IPS-18c (cell line): ENCODE results near the gene C9orf57.
"Not testable (repeated sequence)": the region's sequence is repeated elsewhere in the genome, so short reads cannot be mapped to it uniquely, and the experiment has no call there.

Experiments used
- H3K4me3 ChIP-seq: 2 replicates; pipeline ENCODE4 v1.7.0; 2013; ENCODE audit warnings: low read depth, mild to moderate bottlenecking, low read length, moderate library complexity; ENCODE audit not compliant: insufficient read depth
- H3K9me3 ChIP-seq: one replicate; pipeline ENCODE4 v1.6.1; 2013; ENCODE audit warnings: mild to moderate bottlenecking, low read length, moderate library complexity; ENCODE audit not compliant: control insufficient read depth, insufficient read depth

Gene C9orf57

DNA sequence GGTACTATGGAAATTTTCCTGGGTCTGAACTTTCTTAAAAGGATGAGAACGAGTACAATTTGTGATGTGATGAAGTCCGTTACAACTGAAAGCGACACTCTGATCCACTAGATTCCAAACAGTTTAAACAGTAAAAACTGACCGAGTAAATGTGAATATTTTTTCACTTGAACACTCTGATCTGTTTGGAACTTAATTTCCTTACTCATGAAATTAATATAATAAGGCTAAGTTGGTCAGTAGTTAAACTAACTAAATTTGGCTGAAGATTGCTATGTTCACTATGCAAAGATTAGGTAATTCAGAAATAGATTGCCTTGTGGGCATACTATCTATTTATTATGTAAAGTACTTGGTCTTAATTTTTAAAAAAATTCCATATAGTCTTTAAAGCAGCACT is at the start of gene C9orf57:
TSS of gene C9orf57 (minus strand) at position 101 of the 400 bp plus-strand sequence. CDS start 1,282 bp downstream, outside the sequence.
- no peaks in the 10 kb centered on the region for H3K9me3 ChIP-seq
- H3K4me3 ChIP-seq: no peak within 1 kb of the TSS

- Histone ChIP-seq H3K4me3 (no peak overlapping the region), H3K9me3 (no peaks in the 10 kb centered on the region)
Measured at GRCh38 chr9:72102520-72102919, 42.1 kb upstream of the C9orf57 start.

DNA sequence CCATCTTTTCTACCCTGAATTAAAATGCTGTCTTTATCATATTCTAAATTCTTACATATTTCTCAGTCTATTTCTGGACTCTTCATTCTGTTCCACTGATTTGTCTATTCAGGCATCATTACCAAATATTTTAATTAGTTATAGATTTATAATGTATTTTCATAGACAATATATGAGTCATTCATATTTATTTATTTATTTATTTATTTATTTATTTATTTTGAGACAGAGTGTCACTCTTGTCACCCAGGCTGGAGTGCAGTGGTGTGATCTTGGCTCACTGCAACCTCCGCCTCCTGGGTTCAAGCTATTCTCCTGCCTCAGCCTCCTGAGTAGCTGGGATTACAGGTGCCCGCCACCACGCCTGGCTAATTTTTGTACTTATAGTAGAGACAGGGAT is 35.1 kb upstream of the C9orf57 start:
- not testable (repeated sequence) for H3K4me3 ChIP-seq, H3K9me3 ChIP-seq

DNA sequence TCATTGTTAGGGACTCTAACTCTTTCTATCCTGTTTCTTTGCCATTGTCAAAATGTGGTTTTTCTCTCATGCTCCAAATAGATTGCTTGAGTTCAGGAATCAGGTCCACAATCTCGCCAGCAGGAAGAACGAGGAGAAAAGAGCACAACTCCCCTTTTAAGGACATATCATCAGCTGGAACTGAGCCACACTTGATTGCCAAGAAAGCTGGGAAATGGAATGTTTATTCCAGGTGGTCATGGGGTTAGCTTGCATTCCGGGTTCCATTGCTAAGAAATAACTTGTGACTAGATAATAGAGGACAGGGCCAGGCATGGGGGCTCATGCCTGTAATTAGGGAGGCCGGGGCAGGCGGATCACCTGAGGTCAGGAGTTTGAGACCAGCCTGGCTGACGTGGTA is 32.4 kb upstream of the C9orf57 start:
- no peak overlapping the region for H3K4me3 ChIP-seq
- H3K9me3 ChIP-seq: no peaks in the 10 kb centered on the region

DNA sequence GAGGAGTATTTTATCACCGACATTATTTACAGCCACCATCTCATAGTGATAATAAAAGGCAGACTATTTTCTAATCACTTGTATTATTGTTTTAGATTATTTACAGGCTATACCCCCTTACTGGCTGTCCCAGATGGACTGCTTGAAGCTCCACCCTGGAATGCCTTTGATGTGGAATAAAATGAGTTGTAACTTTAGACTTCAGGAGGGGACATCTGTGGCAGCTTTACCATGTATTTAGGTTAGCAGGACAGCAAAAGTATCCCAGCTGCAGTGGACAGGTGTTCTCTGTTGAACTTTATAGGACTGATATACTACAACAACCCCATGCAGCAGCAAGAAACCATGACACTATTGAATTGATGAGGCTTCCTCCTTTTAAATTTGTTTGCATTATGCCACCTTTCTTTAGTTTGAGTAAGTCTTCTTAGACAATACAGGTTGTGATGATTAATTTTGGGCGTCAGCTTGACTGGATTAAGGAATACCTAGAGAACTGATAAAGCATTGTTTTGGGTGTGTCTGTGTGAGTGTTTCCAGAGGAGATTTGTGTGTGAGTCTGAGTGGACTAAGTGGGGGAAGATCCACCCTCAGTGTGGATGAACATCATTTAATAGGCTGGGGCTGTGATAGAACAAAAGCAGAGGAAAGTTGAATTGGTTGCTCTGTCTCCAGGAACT is 29.2 kb upstream of the C9orf57 start:
- Histone ChIP-seq H3K4me3 (no peak overlapping the region), H3K9me3 (no peaks in the 10 kb centered on the region)

DNA sequence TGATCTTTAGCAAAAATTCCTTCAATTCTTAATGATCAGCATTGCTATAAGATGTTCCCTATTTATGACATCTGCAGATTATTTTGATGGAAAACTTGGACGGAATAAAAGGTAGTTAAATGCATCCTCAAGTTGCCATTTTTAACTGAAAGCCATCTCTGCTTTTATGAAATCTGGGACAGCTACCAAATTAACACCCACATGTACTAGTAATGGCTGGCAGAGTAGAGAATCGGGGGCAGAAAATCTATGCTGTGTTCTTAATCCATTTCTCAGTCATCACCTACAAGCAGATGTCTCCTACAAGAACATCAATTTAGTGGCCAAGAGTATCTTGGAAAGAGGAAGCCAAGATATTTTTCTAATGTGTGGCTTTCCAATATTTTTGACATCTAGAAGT is 22.1 kb upstream of the C9orf57 start:
- no peaks in the 10 kb centered on the region for H3K9me3 ChIP-seq
- no peak overlapping the region for H3K4me3 ChIP-seq

DNA sequence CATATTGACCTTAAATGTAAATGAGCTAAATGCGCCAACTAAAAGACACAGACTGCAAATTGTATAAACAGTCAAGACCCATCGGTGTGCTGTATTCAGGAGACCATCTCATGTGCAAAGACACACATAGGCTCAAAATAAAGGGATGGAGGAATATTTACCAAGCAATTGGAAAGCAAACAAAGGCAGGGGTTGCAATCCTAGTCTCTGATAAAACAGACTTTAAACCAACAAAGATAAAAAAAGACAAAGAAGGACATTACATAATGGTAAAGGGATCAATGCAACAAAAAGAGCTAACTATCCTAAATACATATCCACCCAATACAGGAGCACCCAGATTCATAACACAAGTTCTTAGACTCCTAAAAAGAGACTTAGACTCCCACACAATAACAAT is 14.3 kb upstream of the C9orf57 start:
- H3K9me3 ChIP-seq, H3K4me3 ChIP-seq: not testable (repeated sequence)

DNA sequence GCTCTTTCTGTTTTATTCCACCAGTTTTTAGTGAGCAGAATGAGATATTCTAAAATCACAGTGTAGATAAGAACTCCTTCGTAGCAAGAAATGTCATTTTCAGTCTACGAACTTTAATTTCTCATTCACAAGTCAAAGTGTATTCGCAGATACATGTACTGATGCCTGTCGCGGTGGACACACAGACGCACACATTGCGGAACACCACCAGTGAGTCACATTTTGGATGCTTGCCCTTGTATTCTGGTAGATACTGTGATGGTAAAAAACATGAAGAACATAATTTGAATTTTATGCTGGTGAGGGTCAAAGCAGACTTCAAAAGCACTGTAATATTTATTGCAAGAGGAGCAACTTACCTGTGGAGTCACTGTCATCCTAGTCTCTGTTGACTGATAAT is 4.7 kb upstream of the C9orf57 start:
- no peaks in the 10 kb centered on the region for H3K9me3 ChIP-seq
- H3K4me3 ChIP-seq: no peak overlapping the region

- Histone ChIP-seq H3K9me3 (no peaks in the 10 kb centered on the region), H3K4me3 (no peak overlapping the region)
Measured at GRCh38 chr9:72052122-72052521, 8.3 kb downstream of the C9orf57 start.

GRCh38 chr9:72048850-72049249 is 11.6 kb downstream of the C9orf57 start:
- Histone ChIP-seq H3K9me3 (no peaks in the 10 kb centered on the region), H3K4me3 (no peak overlapping the region)

DNA sequence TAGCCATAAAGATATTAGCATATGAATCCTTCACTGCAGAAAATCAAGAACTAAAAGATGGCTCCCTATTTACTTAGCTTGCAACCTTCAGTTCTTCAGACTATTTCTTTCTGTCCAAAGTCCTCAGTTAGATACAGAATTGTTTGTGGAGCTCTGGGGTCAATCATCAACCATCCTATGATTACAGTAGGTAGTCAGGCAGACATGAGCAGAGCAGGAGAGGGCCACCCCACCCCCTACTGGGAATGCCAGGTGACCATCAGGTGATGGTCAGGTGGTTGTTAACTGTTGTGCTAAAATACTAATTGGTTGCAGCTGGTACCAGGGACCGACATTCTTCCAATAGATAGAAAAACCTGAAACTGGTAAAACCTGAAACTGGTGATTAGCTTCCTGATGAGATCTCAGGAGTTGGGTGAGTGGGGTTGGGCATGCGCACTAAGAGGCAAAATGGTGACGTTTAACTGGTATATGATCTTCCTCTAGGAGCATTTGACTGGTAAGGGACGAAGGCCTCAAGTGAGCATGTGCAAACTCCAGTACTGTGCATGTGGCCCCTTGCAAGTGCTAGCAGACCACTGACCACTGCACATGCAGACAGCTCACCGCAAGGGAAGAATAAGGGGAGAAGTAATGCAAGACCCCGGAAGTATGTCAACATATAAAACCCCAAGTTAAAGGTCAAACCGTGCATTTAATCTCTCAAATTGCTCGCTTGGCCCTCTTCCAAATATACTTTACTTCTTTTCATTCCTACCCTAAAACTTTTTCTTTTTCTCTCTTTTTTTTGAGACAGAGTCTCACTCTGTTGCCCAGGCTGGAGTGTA is 13.6 kb downstream of the C9orf57 start:
- H3K4me3 ChIP-seq: no peak overlapping the region
- no peaks in the 10 kb centered on the region for H3K9me3 ChIP-seq

- no peaks in the 10 kb centered on the region for H3K9me3 ChIP-seq
- no peak overlapping the region for H3K4me3 ChIP-seq
Measured at GRCh38 chr9:72044095-72044494, 16.3 kb downstream of the C9orf57 start.

DNA sequence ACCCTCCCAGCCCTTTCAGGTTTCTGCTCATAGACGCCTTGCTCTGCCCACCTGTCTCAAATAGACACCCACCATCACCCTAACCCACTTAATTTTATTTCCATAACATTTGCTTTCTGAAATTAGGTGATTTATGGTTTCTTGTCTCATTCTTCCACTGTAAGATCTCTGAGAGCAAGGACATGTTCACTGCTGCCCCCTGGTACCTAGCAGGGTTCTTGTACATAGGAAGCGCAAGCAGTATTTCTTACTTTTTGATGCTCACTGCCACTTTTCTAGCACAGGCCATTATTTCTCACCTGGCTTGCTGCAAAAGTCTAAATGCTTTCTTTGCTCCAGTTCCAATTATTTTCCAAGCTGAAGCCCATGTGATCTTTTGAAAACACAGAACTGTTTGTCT is 16.8 kb downstream of the C9orf57 start:
- Histone ChIP-seq H3K9me3 (no peaks in the 10 kb centered on the region), H3K4me3 (no peak overlapping the region)

GRCh38 chr9:72042928-72043327 is 17.5 kb downstream of the C9orf57 start:
- Histone ChIP-seq H3K4me3 (no peak overlapping the region), H3K9me3 (no peaks in the 10 kb centered on the region)

- no peak overlapping the region for H3K4me3 ChIP-seq
Measured at GRCh38 chr9:72041775-72042194, 18.6 kb downstream of the C9orf57 start.

GRCh38 chr9:72041369-72041768 is 19.0 kb downstream of the C9orf57 start:
- Histone ChIP-seq H3K9me3 (no peaks in the 10 kb centered on the region), H3K4me3 (no peak overlapping the region)

More at GRCh38 chr9:72041775-72042194, 18.6 kb downstream of the C9orf57 start:
- no peaks in the 10 kb centered on the region for H3K9me3 ChIP-seq

GRCh38 chr9:72039532-72039931 is 20.9 kb downstream of the C9orf57 start:
- Histone ChIP-seq H3K9me3 (no peaks in the 10 kb centered on the region), H3K4me3 (no peak overlapping the region)

DNA sequence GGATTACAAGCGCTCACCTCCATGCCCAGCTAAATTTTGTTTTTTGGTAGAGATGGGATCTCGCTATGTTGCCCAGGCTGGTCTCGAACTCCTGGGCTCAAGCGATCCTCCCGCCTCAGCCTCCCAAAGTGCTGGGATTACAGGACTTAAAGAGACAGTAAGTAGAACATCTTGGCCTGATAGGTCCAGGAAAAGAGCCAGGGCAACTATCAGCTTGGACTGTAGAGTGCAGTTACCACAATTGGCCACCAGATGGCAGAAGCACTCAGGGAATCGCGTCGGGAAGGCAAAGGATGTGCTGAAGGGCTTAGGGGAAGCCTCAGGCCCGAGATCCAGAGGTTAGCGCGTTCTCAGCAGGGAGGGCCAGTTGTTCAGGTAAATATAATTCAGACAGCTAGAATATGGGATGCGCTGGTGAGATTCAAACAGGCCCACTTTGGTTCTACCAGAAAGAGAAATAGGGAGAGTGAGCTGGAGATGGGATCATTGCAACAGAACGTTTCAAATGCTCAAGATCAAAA is 21.5 kb downstream of the C9orf57 start:
- H3K9me3 ChIP-seq: no peaks in the 10 kb centered on the region
- H3K4me3 ChIP-seq: no peak overlapping the region
